K562 (cell line): Measurements from ENCODE around the gene ADAM22. TPM values are rescaled to one million over a fixed set of nuclear protein-coding genes. Genes with fewer than 3 reads are reported as not detected.

Source experiments
- ATAC-seq: fragments of 200-7000 bp; cut with Tn5 transposase; 3 replicates; pipeline ENCODE4 v1.9.1; 2020; ENCODE audit warnings: moderate library complexity
- BruUV-seq: library from RNA; stranded (reverse); fragments of 400-500 nt; replicated peaks from 2 replicates; lab custom pipeline; 2021; lab: Mats Ljungman, UMichigan
- CTCF ChIA-PET: fragments of 300-600 bp; formaldehyde crosslinking; extraction: SDS; loops from one replicate; lab custom pipeline; 2021; ENCODE audit warnings: low intra/inter-chr PET ratio; lab: Yijun Ruan, JAX
- POLR2A ChIA-PET: fragments of 300-600, 350-650 bp; sonication (Branson Sonifier 250); formaldehyde crosslinking; extraction: SDS; loops from one replicate; lab custom pipeline; 2021; ENCODE audit warnings: antibody characterized with exemption, inconsistent platforms; lab: Yijun Ruan, JAX
- DNase-seq, 4 experiments: peaks; one replicate each; pipeline versions ENCODE4 v3.0.0 to v3.0.0-alpha.2; 2011 to 2018; ENCODE audit warnings: low spot score in 3 of 4, mixed read lengths in 3 of 4; ENCODE audit errors: extremely low read depth in 1 of 4
- FAIRE-seq: peaks from 2 replicates; lab custom pipeline; 2011; peaks lifted over from hg19 to GRCh38; lab: Jason Lieb, UNC
- H2AFZ ChIP-seq: 2 replicates; pipeline ENCODE4 v1.6.0; 2011; ENCODE audit warnings: low read depth, low read length, control low read depth, inconsistent platforms
- H3K27ac ChIP-seq: fragments of 200-600 bp; 3 replicates; pipeline ENCODE4 v1.8.0; 2011; ENCODE audit warnings: low read depth, mild to moderate bottlenecking, control low read depth, inconsistent platforms, low read length, moderate library complexity, mixed read lengths; ENCODE audit errors: extremely low read depth
- H3K27me3 ChIP-seq, 2 experiments: fragments of 300-600 bp in 1 of 2; 2 replicates in 1 of 2; 3 replicates in 1 of 2; pipeline versions ENCODE4 v1.6.0 to v1.8.0; 2011; ENCODE audit warnings: inconsistent platforms in 2 of 2, low read length in 2 of 2, mild to moderate bottlenecking in 1 of 2, mixed read lengths in 1 of 2, moderate library complexity in 1 of 2; ENCODE audit not compliant: control insufficient read depth in 2 of 2, insufficient read depth in 2 of 2
- H3K36me3 ChIP-seq: fragments of 300-600 bp; 3 replicates; pipeline ENCODE4 v1.8.0; 2011; ENCODE audit warnings: mild to moderate bottlenecking, low read length, inconsistent platforms; ENCODE audit not compliant: control insufficient read depth, insufficient read depth
- H3K4me1 ChIP-seq, 2 experiments: fragments of 200-600 bp in 1 of 2; replicated peaks in 1 of 2; 2 replicates in 1 of 2; 3 replicates in 1 of 2; pipeline versions ENCODE4 v1.5.1 to v1.8.0; 2011; ENCODE audit warnings: inconsistent platforms in 2 of 2, low read length in 2 of 2, mild to moderate bottlenecking in 1 of 2, mixed read lengths in 1 of 2, moderate library complexity in 1 of 2; ENCODE audit not compliant: control insufficient read depth in 2 of 2, insufficient read depth in 2 of 2
- H3K4me2 ChIP-seq: 2 replicates; pipeline ENCODE4 v1.6.1; 2011; ENCODE audit warnings: low read length, control low read depth, inconsistent platforms, mixed read lengths; ENCODE audit not compliant: insufficient read depth
- H3K4me3 ChIP-seq: fragments of 200-600 bp; sonication (generic), shearing (Covaris generic); 2 replicates; pipeline ENCODE4 v1.5.1; 2016; ENCODE audit warnings: control low read depth, inconsistent platforms
- H3K79me2 ChIP-seq: fragments of 200-600 bp; 3 replicates; pipeline ENCODE4 v1.8.0; 2011; ENCODE audit warnings: low read length, inconsistent platforms; ENCODE audit not compliant: control insufficient read depth, insufficient read depth
- H3K9ac ChIP-seq, 2 experiments: 2 replicates each; pipeline versions ENCODE4 v1.6.0 to v1.6.1; 2011; ENCODE audit warnings: low read depth in 2 of 2, low read length in 2 of 2, control low read depth in 1 of 2, inconsistent platforms in 1 of 2, mild to moderate bottlenecking in 1 of 2, mixed read lengths in 1 of 2; ENCODE audit not compliant: insufficient read depth in 1 of 2
- H3K9me1 ChIP-seq: one replicate; pipeline ENCODE4 v1.6.0; 2011; ENCODE audit warnings: inconsistent platforms, mild to moderate bottlenecking, low read length, moderate library complexity; ENCODE audit not compliant: control insufficient read depth, insufficient read depth
- H3K9me3 ChIP-seq: replicated peaks from 2 replicates; pipeline ENCODE4 v1.5.1; 2011; ENCODE audit warnings: low read depth, low read length, inconsistent platforms; ENCODE audit not compliant: control insufficient read depth, insufficient read depth
- H4K20me1 ChIP-seq: replicated peaks from 2 replicates; pipeline ENCODE4 v1.6.1; 2011; ENCODE audit warnings: low read length, inconsistent platforms, mixed read lengths; ENCODE audit not compliant: control insufficient read depth, insufficient read depth
- EP400 ChIP-seq: fragments of 450-650 bp; IDR thresholded peaks from 2 replicates; pipeline ENCODE4 v1.6.1; 2017; ENCODE audit warnings: antibody characterized with exemption, mild to moderate bottlenecking, moderate library complexity
- ETS2 ChIP-seq: IDR thresholded peaks from 2 replicates; pipeline ENCODE4 v1.6.1; 2016; ENCODE audit warnings: borderline replicate concordance, missing genetic modification characterization, mild to moderate bottlenecking, moderate library complexity, missing compliant biosample characterization; ENCODE audit not compliant: poor library complexity, severe bottlenecking
- NR2F6 ChIP-seq: fragments of 450-650 bp; formaldehyde crosslinking; IDR thresholded peaks from 2 replicates; pipeline ENCODE4 v1.4.0; 2020; ENCODE audit warnings: mild to moderate bottlenecking
- SMAD3 ChIP-seq: fragments of 450-650 bp; formaldehyde crosslinking; conservative IDR thresholded peaks from 2 replicates; pipeline ENCODE4 v1.4.0; 2020; ENCODE audit warnings: mild to moderate bottlenecking
- TGIF2 ChIP-seq: sonication (generic); formaldehyde crosslinking; IDR thresholded peaks from 2 replicates; pipeline ENCODE4 v1.8.1; 2022; ENCODE audit warnings: mild to moderate bottlenecking, missing genetic modification reagents, moderate library complexity
- ZNF444 ChIP-seq: fragments of 250-450 bp; sonication (Bioruptor Pico); IDR thresholded peaks from 2 replicates; pipeline ENCODE4 v1.4.0; 2020; ENCODE audit warnings: mild to moderate bottlenecking, moderate library complexity
- ZNF695 ChIP-seq: fragments of 450-650 bp; formaldehyde crosslinking; IDR thresholded peaks from 2 replicates; pipeline ENCODE4 v1.4.0; 2020; ENCODE audit warnings: mild to moderate bottlenecking, moderate library complexity
- ZNF699 ChIP-seq: fragments of 250-450 bp; sonication (Bioruptor Pico); IDR thresholded peaks from 2 replicates; pipeline ENCODE4 v1.8.0; 2021; ENCODE audit warnings: mild to moderate bottlenecking, moderate library complexity; ENCODE audit not compliant: insufficient replicate concordance
- whole genome bisulfite sequencing: fragments of 100-300 bp; shearing (Covaris generic); methylation state at CpG from one replicate; pipeline ENCODE4 v1.1.6; 2016; ENCODE audit warnings: low coverage, mixed read lengths; ENCODE audit not compliant: insufficient coverage; ENCODE audit errors: missing lambda C conversion rate; 5-methylcytosine and 5-hydroxymethylcytosine counted together
- in situ Hi-C: fragments of 300-500 bp; cut with MboI; formaldehyde crosslinking; loops from 4 replicates; pipeline ENCODE4 v1.15.0; 2018; ENCODE audit warnings: inconsistent platforms, mixed read lengths
- intact Hi-C: fragments of 100-400 bp; cut with micrococcal nuclease; formaldehyde crosslinking; loops from 2 replicates; pipeline ENCODE4 v1.14.2; 2022
- polyA plus RNA-seq, 8 experiments: library from polyadenylated mRNA; depleted of rRNA in 4 of 8; stranded (reverse) in 5 of 8; unstranded in 3 of 8; fragments of >200 nt; fragmentation: Nextera tagmentation in 2 of 8; fragmentation: Illumina TruSeq in 1 of 8; extraction: Ambion mirVana in 2 of 8; extraction: Trizol in 1 of 8; gene quantifications; 2 replicates each; pipeline versions ENCODE4 v1.2.1 to v1.2.3, GENCODE V29; 2011 to 2014; ENCODE audit warnings: inconsistent platforms in 1 of 8, missing spikeins in 1 of 8
- total RNA-seq, 7 experiments: library from RNA; depleted of rRNA in 6 of 7; stranded (reverse); fragments of >200 nt in 6 of 7; fragmentation: Illumina TruSeq in 2 of 7; extraction: Trizol in 2 of 7; gene quantifications; 2 replicates each; pipeline versions ENCODE4 v1.2.1 to v1.2.3, GENCODE V29; 2011 to 2021; ENCODE audit warnings: low replicate concordance in 1 of 7
- TF ChIP-seq, protein P1 (sequence below): sonication (generic); formaldehyde crosslinking; IDR thresholded peaks from 2 replicates; pipeline ENCODE4 v1.8.1; 2023; ENCODE audit warnings: mild to moderate bottlenecking, missing genetic modification reagents
- TF ChIP-seq, protein P2 (sequence below), 2 experiments: IDR thresholded peaks in 1 of 2; conservative IDR thresholded peaks in 1 of 2; 2 replicates each; pipeline ENCODE4 v1.6.1; 2016; ENCODE audit warnings: low read depth in 2 of 2, mild to moderate bottlenecking in 1 of 2, missing compliant biosample characterization in 1 of 2, missing genetic modification characterization in 1 of 2, moderate library complexity in 1 of 2
- TF ChIP-seq, protein P3 (sequence below): fragments of 250-450 bp; sonication (Bioruptor Pico); IDR thresholded peaks from 2 replicates; pipeline ENCODE4 v1.5.1; 2021; ENCODE audit warnings: mild to moderate bottlenecking

Gene ADAM22
- total and polyA plus RNA-seq, 9 of the 15 experiments (the other 6 are each of a cell fraction or from before 2014, with no cell fraction given): 0.01 to 0.58 (median 0.18) TPM

DNA sequence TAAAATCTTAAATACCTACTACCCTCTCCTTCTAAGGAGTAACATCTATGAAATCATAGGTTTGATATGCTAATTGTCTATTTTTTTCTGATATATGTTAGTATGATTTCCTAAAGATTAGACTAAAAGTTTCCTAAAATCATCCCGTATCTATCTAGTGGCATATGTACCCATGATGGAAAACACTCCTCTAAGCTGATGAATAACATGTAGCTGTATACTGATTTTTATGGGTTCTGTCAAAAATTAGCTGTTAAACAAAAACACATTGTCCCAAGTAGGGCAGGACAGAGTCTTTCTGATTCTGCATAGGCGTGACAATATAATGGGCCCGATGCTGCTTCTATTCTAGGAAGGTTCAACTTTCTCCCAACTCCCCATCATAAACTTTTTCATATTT lies 79.9 kb downstream of the ADAM22 start (continued):
- TF ChIP-seq, protein P1, sequence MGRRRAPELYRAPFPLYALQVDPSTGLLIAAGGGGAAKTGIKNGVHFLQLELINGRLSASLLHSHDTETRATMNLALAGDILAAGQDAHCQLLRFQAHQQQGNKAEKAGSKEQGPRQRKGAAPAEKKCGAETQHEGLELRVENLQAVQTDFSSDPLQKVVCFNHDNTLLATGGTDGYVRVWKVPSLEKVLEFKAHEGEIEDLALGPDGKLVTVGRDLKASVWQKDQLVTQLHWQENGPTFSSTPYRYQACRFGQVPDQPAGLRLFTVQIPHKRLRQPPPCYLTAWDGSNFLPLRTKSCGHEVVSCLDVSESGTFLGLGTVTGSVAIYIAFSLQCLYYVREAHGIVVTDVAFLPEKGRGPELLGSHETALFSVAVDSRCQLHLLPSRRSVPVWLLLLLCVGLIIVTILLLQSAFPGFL (CRISPR knock-in tag): no peak
- no peak for TF ChIP-seq TGIF2 (CRISPR knock-in tag)
- TF ChIP-seq ZNF444 (CRISPR knock-in tag): no peak
- TF ChIP-seq ETS2 (tag): no peak
- TF ChIP-seq, protein P2, sequence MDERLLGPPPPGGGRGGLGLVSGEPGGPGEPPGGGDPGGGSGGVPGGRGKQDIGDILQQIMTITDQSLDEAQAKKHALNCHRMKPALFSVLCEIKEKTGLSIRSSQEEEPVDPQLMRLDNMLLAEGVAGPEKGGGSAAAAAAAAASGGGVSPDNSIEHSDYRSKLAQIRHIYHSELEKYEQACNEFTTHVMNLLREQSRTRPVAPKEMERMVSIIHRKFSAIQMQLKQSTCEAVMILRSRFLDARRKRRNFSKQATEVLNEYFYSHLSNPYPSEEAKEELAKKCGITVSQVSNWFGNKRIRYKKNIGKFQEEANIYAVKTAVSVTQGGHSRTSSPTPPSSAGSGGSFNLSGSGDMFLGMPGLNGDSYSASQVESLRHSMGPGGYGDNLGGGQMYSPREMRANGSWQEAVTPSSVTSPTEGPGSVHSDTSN (CRISPR knock-in tag; IDR thresholded peaks at IDR 0.05; ENCODE audit: low read depth): no peak
- TF ChIP-seq, protein P2 (tag; conservative IDR thresholded peaks at IDR 0.05; ENCODE audit: low read depth): no peak

DNA sequence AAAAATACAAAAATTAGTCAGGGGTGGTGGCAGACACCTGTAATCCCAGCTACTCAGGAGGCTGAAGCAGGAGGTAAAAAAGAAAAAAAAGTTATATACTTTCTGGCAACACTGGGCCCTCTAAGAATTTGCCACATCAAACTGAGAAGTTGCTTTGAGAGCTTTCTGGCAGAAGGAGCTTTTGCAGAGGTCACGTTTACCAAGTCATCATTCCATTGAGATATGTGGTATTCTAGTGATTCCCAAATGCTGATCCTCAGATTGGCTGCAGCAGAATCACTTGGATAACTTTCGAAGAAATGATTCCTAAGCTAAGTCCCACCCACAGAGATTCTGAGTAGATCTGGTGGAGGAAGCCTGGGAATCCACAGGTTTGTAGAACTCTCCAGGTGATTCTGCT lies 80.5 kb downstream of the ADAM22 start:
- H2AFZ ChIP-seq: no peak overlapping the region
- H3K79me2 ChIP-seq: no peaks in the 10 kb centered on the region
- in situ Hi-C loops (no loop called here), intact Hi-C loops (no loop called here)
- ChIA-PET CTCF (no interaction called here), POLR2A (interaction anchor here (0.8 kb wide), 1 partner anchor 54 kb away, joined by 3 read pairs; no protein-coding TSS in a partner anchor)
- WGBS: 2% methylated on average over 2 of the region's 2 CpGs
- no peak overlapping the region for H3K4me3 ChIP-seq
- no peaks in the 10 kb centered on the region for H3K9me1 ChIP-seq
- no peak overlapping the region for H3K9ac ChIP-seq
- no peaks in the 10 kb centered on the region for H3K9me3 ChIP-seq
- H3K4me2 ChIP-seq: no peak overlapping the region
- no peaks in the 10 kb centered on the region; a peak in 1 of 5 replicates for H3K27me3 ChIP-seq
- H3K36me3 ChIP-seq: no peaks in the 10 kb centered on the region
- no peak overlapping the region for H3K27ac ChIP-seq
- no peak for FAIRE-seq
- DNase-seq: no peak
- H3K4me1 ChIP-seq: no peaks in the 10 kb centered on the region
- BruUV-seq: no TSS peak
- no peaks in the 10 kb centered on the region for H4K20me1 ChIP-seq
- ATAC-seq: no peak
- TF ChIP-seq SMAD3 (CRISPR knock-in tag) (no peak), NR2F6 (no peak), ZNF699 (CRISPR knock-in tag) (no peak), ZNF695 (CRISPR knock-in tag) (no peak), EP400 (no peak)
- TF ChIP-seq, protein P3, sequence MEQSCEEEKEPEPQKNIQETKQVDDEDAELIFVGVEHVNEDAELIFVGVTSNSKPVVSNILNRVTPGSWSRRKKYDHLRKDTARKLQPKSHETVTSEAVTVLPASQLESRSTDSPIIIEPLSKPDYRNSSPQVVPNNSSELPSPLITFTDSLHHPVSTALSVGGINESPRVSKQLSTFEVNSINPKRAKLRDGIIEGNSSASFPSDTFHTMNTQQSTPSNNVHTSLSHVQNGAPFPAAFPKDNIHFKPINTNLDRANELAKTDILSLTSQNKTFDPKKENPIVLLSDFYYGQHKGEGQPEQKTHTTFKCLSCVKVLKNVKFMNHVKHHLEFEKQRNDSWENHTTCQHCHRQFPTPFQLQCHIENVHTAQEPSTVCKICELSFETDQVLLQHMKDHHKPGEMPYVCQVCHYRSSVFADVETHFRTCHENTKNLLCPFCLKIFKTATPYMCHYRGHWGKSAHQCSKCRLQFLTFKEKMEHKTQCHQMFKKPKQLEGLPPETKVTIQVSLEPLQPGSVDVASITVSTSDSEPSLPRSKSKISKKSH (CRISPR knock-in tag): no peak
